ENCODE results near the gene CYP1B1.

DNA sequence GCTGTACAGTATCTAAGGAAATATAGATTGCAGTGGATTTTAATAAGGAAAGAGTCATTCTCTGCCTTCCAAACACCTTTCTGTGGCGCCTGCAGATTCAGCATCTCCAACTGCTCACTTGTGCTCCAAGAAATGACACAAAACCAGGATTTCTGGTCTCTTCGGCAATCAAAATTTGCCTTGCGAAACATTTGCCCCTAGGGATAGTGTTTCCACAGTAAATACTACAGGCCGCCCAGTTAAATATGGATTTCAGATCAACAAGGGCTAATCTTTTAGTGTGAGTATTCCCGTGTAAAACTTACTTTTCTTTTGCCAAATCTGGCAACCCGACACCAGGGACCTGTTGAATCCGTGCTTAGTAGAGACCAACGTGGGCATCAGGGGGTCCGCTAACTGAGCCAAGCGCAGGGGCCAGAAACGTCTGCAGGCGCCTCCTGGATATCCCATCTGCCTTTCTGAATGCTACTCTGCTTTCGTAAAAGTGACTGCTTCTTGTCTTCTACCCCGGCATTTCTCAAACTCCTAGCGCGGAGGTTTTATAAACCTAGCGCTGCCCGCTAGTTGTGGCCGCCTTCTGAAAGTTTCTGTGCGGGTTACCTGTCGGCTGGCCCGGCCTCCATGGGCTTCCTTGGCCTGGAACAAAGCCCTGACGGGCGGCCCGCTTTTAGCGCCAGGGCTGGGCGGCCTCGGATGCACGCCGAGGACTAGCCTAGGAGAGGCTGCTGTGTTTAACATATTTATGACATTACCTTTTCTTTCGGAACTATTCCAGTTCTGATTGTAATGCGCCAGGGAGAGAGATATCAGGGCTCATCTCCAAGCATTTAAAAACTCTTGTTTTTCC is 2.5 kb downstream of the CYP1B1 start:
- TF ChIP-seq, protein P1, sequence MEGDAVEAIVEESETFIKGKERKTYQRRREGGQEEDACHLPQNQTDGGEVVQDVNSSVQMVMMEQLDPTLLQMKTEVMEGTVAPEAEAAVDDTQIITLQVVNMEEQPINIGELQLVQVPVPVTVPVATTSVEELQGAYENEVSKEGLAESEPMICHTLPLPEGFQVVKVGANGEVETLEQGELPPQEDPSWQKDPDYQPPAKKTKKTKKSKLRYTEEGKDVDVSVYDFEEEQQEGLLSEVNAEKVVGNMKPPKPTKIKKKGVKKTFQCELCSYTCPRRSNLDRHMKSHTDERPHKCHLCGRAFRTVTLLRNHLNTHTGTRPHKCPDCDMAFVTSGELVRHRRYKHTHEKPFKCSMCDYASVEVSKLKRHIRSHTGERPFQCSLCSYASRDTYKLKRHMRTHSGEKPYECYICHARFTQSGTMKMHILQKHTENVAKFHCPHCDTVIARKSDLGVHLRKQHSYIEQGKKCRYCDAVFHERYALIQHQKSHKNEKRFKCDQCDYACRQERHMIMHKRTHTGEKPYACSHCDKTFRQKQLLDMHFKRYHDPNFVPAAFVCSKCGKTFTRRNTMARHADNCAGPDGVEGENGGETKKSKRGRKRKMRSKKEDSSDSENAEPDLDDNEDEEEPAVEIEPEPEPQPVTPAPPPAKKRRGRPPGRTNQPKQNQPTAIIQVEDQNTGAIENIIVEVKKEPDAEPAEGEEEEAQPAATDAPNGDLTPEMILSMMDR (IDR thresholded peaks at IDR 0.05 in 8 of 11, conservative IDR thresholded peaks at IDR 0.05 in 3 of 11): no peak
- TF ChIP-seq POLR2A (IDR thresholded peaks at IDR 0.05) (no peak), POLR2AphosphoS5 (IDR thresholded peaks at IDR 0.05) (no peak)

All from spleen (tissue), 7 donors.